B cell (primary cell): ENCODE data around the gene ATN1.

Experiments
- EZH2 ChIP-seq: IDR thresholded peaks from 2 replicates; pipeline ENCODE4 v1.6.1; 2012; ENCODE audit warnings: borderline replicate concordance, low read depth, mild to moderate bottlenecking, moderate library complexity, low read length; ENCODE audit not compliant: insufficient read depth, poor library complexity, severe bottlenecking
- TF ChIP-seq, protein P1 (sequence below): fragments of 200-600 bp; IDR thresholded peaks from one replicate; pipeline ENCODE4 v1.8.0; 2022; ENCODE audit warnings: antibody characterized with exemption, mild to moderate bottlenecking

DNA sequence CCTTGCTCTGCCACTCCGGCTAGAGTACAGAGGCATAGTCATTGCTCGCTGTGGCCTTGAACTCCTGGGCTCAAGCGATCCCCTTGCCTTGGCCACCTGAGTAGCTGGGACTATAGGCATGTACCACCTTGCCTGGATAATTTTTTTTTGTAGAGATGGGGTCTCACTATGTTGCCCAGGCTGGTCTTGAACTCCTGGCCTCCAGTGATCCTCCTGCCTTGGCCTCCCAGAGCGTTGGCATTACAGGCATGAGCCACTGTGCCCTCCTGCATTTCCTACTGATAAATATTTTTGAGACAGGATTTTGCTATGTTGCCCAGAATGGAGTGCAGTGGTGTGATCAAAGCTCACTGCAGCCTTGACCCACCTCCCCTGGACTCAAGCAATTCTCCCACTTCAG, 52.3 kb downstream of the ATN1 start:
- TF ChIP-seq, protein P1, sequence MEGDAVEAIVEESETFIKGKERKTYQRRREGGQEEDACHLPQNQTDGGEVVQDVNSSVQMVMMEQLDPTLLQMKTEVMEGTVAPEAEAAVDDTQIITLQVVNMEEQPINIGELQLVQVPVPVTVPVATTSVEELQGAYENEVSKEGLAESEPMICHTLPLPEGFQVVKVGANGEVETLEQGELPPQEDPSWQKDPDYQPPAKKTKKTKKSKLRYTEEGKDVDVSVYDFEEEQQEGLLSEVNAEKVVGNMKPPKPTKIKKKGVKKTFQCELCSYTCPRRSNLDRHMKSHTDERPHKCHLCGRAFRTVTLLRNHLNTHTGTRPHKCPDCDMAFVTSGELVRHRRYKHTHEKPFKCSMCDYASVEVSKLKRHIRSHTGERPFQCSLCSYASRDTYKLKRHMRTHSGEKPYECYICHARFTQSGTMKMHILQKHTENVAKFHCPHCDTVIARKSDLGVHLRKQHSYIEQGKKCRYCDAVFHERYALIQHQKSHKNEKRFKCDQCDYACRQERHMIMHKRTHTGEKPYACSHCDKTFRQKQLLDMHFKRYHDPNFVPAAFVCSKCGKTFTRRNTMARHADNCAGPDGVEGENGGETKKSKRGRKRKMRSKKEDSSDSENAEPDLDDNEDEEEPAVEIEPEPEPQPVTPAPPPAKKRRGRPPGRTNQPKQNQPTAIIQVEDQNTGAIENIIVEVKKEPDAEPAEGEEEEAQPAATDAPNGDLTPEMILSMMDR = no peak
- no peak for TF ChIP-seq EZH2
